ENCODE data around the gene SPAG16. TPM values are rescaled to one million over a fixed set of nuclear protein-coding genes. Genes with fewer than 3 reads are reported as not detected.

The SPAG16 gene
- total RNA-seq, 1 experiment from 2014 or later = 17.3 TPM

GRCh38 chr2:213416832-213417231, 132.6 kb downstream of the SPAG16 start:
- no peak overlapping the region for H2BK5ac ChIP-seq (ENCODE audit: insufficient read length, low read length)
- H3K79me1 ChIP-seq (ENCODE audit: insufficient read depth, low read depth, low read length, poor library complexity, severe bottlenecking) = no peaks in the 10 kb centered on the region
- no peak overlapping the region for H3K23ac ChIP-seq (ENCODE audit: insufficient read length, low read depth, low read length)
- Mint-ChIP-seq H3K27ac (no peak overlapping the region), H3K4me3 (no peak overlapping the region), H3K4me1 (no peaks in the 10 kb centered on the region), H3K9me3 (peaks cover 0 to 9% of the 10 kb centered on the region in 2 experiments; a peak in 4 of 5 replicates), H3K36me3 (ENCODE audit: insufficient read depth in 1 of 3, low read depth in 3 of 3) (peaks cover 0 to 7% (median 0%) of the 10 kb centered on the region in 3 experiments; a peak in 1 of 7 replicates), H3K27me3 (ENCODE audit: low read depth) (no peaks in the 10 kb centered on the region)
- no peak overlapping the region for H4K91ac ChIP-seq (ENCODE audit: insufficient read length, low read depth, low read length)
- H2BK12ac ChIP-seq (ENCODE audit: insufficient read length, low read depth, low read length) = no peak overlapping the region
- H2BK20ac ChIP-seq (ENCODE audit: low read depth, low read length, poor library complexity, severe bottlenecking) = no peak overlapping the region
- H2AK5ac ChIP-seq (ENCODE audit: insufficient read length, low read length) = no peak overlapping the region
- no CpG with 5 or more reads among the region's 1 CpG for WGBS (ENCODE audit: extremely low coverage, insufficient read length, low lambda C conversion rate)
- no peak overlapping the region for H2BK15ac ChIP-seq (ENCODE audit: low read depth, low read length)
- no peak for DNase-seq
- H3K14ac ChIP-seq (ENCODE audit: insufficient read depth, low read length) = no peak overlapping the region
- H3K9ac ChIP-seq (ENCODE audit: extremely low read depth, insufficient read length, low read length) = no peak overlapping the region
- TF ChIP-seq CTCF (conservative IDR thresholded peaks at IDR 0.05) = no peak
- no peak overlapping the region for H3T11ph ChIP-seq (ENCODE audit: low read length)
- no peaks in the 10 kb centered on the region for H3K4me1 ChIP-seq (ENCODE audit: insufficient read depth, low read length)
- H3K27ac ChIP-seq (ENCODE audit: insufficient read length, low read depth, low read length) = no peak overlapping the region
- no peaks in the 10 kb centered on the region for H3K23me2 ChIP-seq (ENCODE audit: insufficient read length, low read depth, low read length, poor library complexity, severe bottlenecking)
- no peak overlapping the region for H3K56ac ChIP-seq (ENCODE audit: insufficient read length, low read depth, low read length)
- H3K79me2 ChIP-seq (ENCODE audit: insufficient read depth, low read length) = no peaks in the 10 kb centered on the region
- H4K8ac ChIP-seq (replicated peaks; ENCODE audit: insufficient read length, low read depth, low read length) = no peak overlapping the region
- no peak overlapping the region for H2AFZ ChIP-seq (ENCODE audit: low read length)
- no peak overlapping the region for H3K4ac ChIP-seq (ENCODE audit: low read depth, low read length)
- no peak overlapping the region for H3K18ac ChIP-seq (ENCODE audit: insufficient read length, low read depth, low read length)
- no peaks in the 10 kb centered on the region for H4K20me1 ChIP-seq (ENCODE audit: control insufficient read depth, insufficient read depth, insufficient read length)
- H3K4me2 ChIP-seq (ENCODE audit: insufficient read depth, insufficient read length, low read length) = no peak overlapping the region
- H2BK120ac ChIP-seq (ENCODE audit: low read depth, low read length, poor library complexity, severe bottlenecking) = no peak overlapping the region
- H3K27me3 ChIP-seq (ENCODE audit: insufficient read depth, low read length) = no peaks in the 10 kb centered on the region
- no peak overlapping the region for H4K5ac ChIP-seq (ENCODE audit: insufficient read length, low read depth, low read length)
- no peaks in the 10 kb centered on the region for H3K9me3 ChIP-seq (ENCODE audit: control insufficient read depth, low read depth, low read length)

All from H9 (cell line).